Stimulated activated CD4-positive, alpha-beta T cell treated with anti-CD3 and anti-CD28 coated beads, Interleukin-12 subunit alpha, Interleukin-12 subunit beta, amount 100 ng/mL, for 24 hours (primary cell): ENCODE results near the gene CLDN20.
"Not testable (repeated sequence)": the region's sequence is repeated elsewhere in the genome, so short reads cannot be mapped to it uniquely, and the experiment has no call there.

Experiments used
- DNase-seq, 2 experiments: peaks; one replicate each; pipeline ENCODE4 v3.0.0-alpha.2; 2020; ENCODE audit warnings: low read depth in 2 of 2

Gene CLDN20

GRCh38 chr6:155263373-155264063 lies at the start of gene CLDN20:
Gene CLDN20 (plus strand): TSS chr6:155264013. CDS start chr6:155275720, 11,707 bp downstream.
- DNase-seq = no peak

GRCh38 chr6:155215906-155216305 lies 47.9 kb upstream of the CLDN20 start:
- DNase-seq = no peak

GRCh38 chr6:155216312-155217046 lies 47.3 kb upstream of the CLDN20 start:
- DNase-seq = no peak

- not testable (repeated sequence) for DNase-seq
Observed at GRCh38 chr6:155218711-155219110, 45.1 kb upstream of the CLDN20 start.

- DNase-seq = no peak
Observed at GRCh38 chr6:155219299-155219698, 44.5 kb upstream of the CLDN20 start.

- DNase-seq = no peak
Observed at GRCh38 chr6:155219858-155220301, 43.9 kb upstream of the CLDN20 start.

GRCh38 chr6:155221086-155221485 lies 42.7 kb upstream of the CLDN20 start:
- no peak for DNase-seq

- DNase-seq = no peak
Observed at GRCh38 chr6:155222506-155222905, 41.3 kb upstream of the CLDN20 start.

- DNase-seq = peak; percentile 35 to 44
Observed at GRCh38 chr6:155223646-155224451, 40.0 kb upstream of the CLDN20 start.

- DNase-seq = no peak
Observed at GRCh38 chr6:155224618-155225017, 39.2 kb upstream of the CLDN20 start.

GRCh38 chr6:155227046-155227445 lies 36.8 kb upstream of the CLDN20 start:
- no peak for DNase-seq

GRCh38 chr6:155228546-155229166 lies 35.2 kb upstream of the CLDN20 start:
- DNase-seq = no peak

- not testable (repeated sequence) for DNase-seq
Observed at GRCh38 chr6:155230975-155231374, 32.8 kb upstream of the CLDN20 start.

- DNase-seq = no peak
Observed at GRCh38 chr6:155232848-155233247, 31.0 kb upstream of the CLDN20 start.

- DNase-seq = no peak
Observed at GRCh38 chr6:155234167-155234566, 29.6 kb upstream of the CLDN20 start.

- no peak for DNase-seq
Observed at GRCh38 chr6:155234687-155235086, 29.1 kb upstream of the CLDN20 start.

- no peak for DNase-seq
Observed at GRCh38 chr6:155235087-155235486, 28.7 kb upstream of the CLDN20 start.

- no peak for DNase-seq
Observed at GRCh38 chr6:155237613-155238012, 26.2 kb upstream of the CLDN20 start.

- no peak for DNase-seq
Observed at GRCh38 chr6:155240905-155241600, 22.8 kb upstream of the CLDN20 start.

- no peak for DNase-seq
Observed at GRCh38 chr6:155241966-155242365, 21.8 kb upstream of the CLDN20 start.

- no peak for DNase-seq
Observed at GRCh38 chr6:155244434-155244833, 19.4 kb upstream of the CLDN20 start.
